Upper lobe of right lung (tissue), 1 donor: Measurements from ENCODE around the gene FAM236B. TPM values are rescaled to one million over a fixed set of nuclear protein-coding genes. Genes with fewer than 3 reads are reported as not detected.
"Not testable (repeated sequence)": the region's sequence is repeated elsewhere in the genome, so short reads cannot be mapped to it uniquely, and the experiment has no call there.

Experiments
- ATAC-seq: fragments of 200-7000 bp; cut with Tn5 transposase; one replicate; pipeline ENCODE4 v1.9.1; 2020; ENCODE audit warnings: mild to moderate bottlenecking, moderate library complexity
- DNase-seq: peaks from one replicate; pipeline ENCODE4 v3.0.0-alpha.2; 2020
- H3K27ac ChIP-seq: fragments of 200-600 bp; one replicate; pipeline ENCODE4 v1.8.0; 2022
- H3K27me3 ChIP-seq: fragments of 200-600 bp; one replicate; pipeline ENCODE4 v1.8.0; 2022; ENCODE audit warnings: mild to moderate bottlenecking
- H3K36me3 ChIP-seq: fragments of 200-600 bp; one replicate; pipeline ENCODE4 v1.8.0; 2022
- H3K4me1 ChIP-seq: fragments of 200-600 bp; one replicate; pipeline ENCODE4 v1.8.0; 2022
- H3K4me3 ChIP-seq: fragments of 200-600 bp; one replicate; pipeline ENCODE4 v1.8.0; 2022; ENCODE audit warnings: mild to moderate bottlenecking
- H3K9me3 ChIP-seq: fragments of 200-600 bp; one replicate; pipeline ENCODE4 v1.8.0; 2022
- intact Hi-C: fragments of 100-400 bp; cut with DNase I; formaldehyde crosslinking; loops from one replicate; pipeline ENCODE4 v1.11.0; 2022
- long read RNA-seq: library from polyadenylated mRNA; unstranded; transcript quantifications from one replicate; pipeline ENCODE4 v2.0.0, GENCODE V29; 2021
- total RNA-seq: library from RNA; stranded (reverse); fragmentation: NEBNext Ultra II Directional; extraction: Animal tissue kit (Norgen Biotek cat#: 25700); gene quantifications from one replicate; pipeline ENCODE4 v1.2.1, GENCODE V29; 2021
- donor health status: DM: no; HTN: yes; CAD: no; lungs with severe emphysema.

FAM236B gene
- total RNA-seq, result not detected
- long read RNA-seq, result 0 reads

DNA sequence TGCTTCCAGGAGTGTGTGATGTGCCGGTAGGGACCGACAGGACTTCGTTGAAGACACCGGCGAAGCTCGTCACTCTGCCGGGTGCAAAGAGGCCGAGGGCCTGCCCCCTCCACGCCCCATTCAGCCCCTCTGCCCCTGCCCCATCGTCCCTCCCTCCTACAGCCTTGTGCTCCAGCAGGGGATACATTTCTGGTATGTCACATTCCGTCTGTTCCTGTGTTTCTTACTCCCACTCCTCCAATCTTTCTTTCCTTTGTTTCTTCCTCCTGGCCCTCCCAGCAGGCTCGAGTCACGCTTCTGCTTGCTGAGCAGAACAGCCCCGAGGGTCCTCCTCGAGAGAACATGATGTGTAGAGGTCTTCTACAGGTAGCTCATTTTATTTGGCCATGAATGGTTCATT is at the start of gene FAM236B:
Gene FAM236B (minus strand): TSS at position 101 of the 400 bp plus-strand sequence. CDS start 100 bp downstream, at position 1.
- H3K27ac ChIP-seq, H3K9me3 ChIP-seq, H3K4me3 ChIP-seq, H3K4me1 ChIP-seq, DNase-seq, ATAC-seq, intact Hi-C loops, H3K27me3 ChIP-seq, H3K36me3 ChIP-seq: not testable (repeated sequence)

- DNase-seq, ATAC-seq, H3K9me3 ChIP-seq, H3K4me3 ChIP-seq, intact Hi-C loops, H3K36me3 ChIP-seq, H3K27ac ChIP-seq, H3K27me3 ChIP-seq, H3K4me1 ChIP-seq: not testable (repeated sequence)
Observed at GRCh38 chrX:72830701-72831100, 48.2 kb upstream of the FAM236B start.

DNA sequence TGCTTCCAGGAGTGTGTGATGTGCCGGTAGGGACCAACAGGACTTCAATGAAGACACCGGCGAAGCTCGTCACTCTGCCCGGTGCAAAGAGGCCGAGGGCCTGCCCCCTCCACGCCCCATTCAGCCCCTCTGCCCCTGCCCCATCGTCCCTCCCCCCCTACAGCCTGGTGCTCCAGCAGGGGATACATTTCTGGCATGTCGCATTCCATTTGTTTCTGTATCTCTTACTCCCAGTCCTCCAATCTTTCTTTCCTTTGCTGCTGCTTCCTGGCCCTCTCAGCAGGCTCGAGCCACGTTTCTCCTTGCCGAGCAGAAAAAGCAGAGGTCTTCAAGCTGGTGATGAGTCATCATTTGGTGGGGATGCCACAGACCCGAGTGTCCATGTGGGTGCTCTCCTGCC is 25.6 kb upstream of the FAM236B start, which contains the start of gene FAM236D:
Gene FAM236D (minus strand): TSS at position 101 of the 400 bp plus-strand sequence. CDS start 100 bp downstream, at position 1.
- ATAC-seq, H3K36me3 ChIP-seq, H3K9me3 ChIP-seq, intact Hi-C loops, H3K27ac ChIP-seq, H3K4me1 ChIP-seq, H3K27me3 ChIP-seq, DNase-seq, H3K4me3 ChIP-seq: not testable (repeated sequence)

DNA sequence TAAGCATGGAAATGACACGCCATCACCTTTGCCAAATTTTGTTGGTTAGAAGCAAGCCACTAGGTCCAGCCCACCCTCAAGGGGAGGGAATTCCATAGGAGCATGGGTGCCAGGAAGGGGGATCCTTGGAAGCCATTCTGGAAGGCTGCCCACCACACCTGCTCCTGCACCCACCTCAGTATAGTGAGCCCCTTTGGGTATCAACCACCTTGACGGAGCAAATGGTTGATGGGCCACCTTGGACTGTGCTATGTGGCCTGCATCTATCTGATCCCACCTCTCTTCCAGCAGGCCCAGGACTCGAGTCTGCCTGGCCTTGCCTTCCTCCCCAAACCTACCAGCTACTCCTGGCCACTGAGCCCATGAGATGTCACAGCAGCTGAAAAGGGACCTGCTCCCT is 7.9 kb upstream of the FAM236B start:
- H3K27ac ChIP-seq, H3K4me1 ChIP-seq, H3K36me3 ChIP-seq, H3K4me3 ChIP-seq, ATAC-seq, H3K27me3 ChIP-seq, DNase-seq, H3K9me3 ChIP-seq, intact Hi-C loops: not testable (repeated sequence)

- H3K27ac ChIP-seq, H3K9me3 ChIP-seq, H3K27me3 ChIP-seq, H3K36me3 ChIP-seq, H3K4me1 ChIP-seq, ATAC-seq, DNase-seq, intact Hi-C loops, H3K4me3 ChIP-seq: not testable (repeated sequence)
Observed at GRCh38 chrX:72788142-72788541, 5.7 kb upstream of the FAM236B start.

DNA sequence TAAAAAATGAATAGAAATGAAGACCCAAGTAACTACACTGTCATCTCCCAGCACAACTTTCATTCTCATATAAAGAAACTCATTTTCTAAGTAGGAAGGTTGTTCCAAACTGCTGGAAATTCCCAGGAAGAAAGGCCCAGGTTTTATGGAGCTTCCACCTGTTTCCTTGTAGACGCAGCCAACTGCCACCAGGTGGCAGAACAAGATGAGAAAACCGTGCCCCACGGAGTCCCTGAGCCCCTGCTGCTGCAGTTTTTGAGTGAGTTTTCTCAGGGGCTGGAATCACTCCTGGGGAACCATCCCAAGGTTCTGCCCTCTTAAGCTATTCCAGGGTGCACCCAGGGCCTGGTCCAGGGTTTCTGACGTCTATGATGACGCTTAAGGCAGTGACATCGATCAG is 1.5 kb upstream of the FAM236B start:
- H3K27ac ChIP-seq, H3K36me3 ChIP-seq, intact Hi-C loops, DNase-seq, H3K4me1 ChIP-seq, H3K9me3 ChIP-seq, H3K4me3 ChIP-seq, H3K27me3 ChIP-seq: not testable (repeated sequence)
- ATAC-seq, result peak; percentile 58

DNA sequence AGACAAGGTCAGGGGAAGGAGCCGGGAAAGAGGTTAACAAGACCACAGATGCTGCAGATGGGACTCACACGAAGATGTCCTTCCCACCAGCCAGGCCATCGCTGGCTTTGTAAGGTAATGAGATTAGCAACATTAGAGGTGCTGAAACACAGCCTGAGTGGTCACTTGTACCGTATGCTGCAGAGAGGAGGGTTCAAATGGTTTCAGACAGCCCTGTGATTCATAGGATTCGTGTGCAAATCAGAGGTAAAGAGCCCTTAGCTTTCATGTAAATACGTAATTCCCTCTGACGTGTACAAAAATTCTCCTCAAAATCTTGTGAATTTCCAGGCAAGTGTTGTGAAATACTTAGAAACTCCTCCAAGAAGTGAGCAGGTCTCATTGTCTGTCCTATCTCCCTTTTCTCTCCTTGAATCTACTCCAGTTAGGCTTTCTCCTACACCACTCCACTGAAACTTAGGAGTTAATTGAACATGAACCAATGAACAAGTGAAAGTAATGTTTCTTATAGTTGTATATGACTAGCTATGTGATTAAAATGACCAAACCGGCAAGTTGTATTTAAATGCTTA is 991 bp upstream of the FAM236B start:
- intact Hi-C loops, H3K36me3 ChIP-seq, H3K27me3 ChIP-seq, H3K4me3 ChIP-seq, DNase-seq, H3K9me3 ChIP-seq, H3K4me1 ChIP-seq, H3K27ac ChIP-seq: not testable (repeated sequence)
- peak; percentile 52 for ATAC-seq

GRCh38 chrX:72778146-72778545 is 4.3 kb downstream of the FAM236B start:
- H3K27me3 ChIP-seq, H3K27ac ChIP-seq, H3K4me1 ChIP-seq, DNase-seq, H3K36me3 ChIP-seq, H3K4me3 ChIP-seq, intact Hi-C loops, H3K9me3 ChIP-seq: not testable (repeated sequence)
- peak; percentile 30 for ATAC-seq

DNA sequence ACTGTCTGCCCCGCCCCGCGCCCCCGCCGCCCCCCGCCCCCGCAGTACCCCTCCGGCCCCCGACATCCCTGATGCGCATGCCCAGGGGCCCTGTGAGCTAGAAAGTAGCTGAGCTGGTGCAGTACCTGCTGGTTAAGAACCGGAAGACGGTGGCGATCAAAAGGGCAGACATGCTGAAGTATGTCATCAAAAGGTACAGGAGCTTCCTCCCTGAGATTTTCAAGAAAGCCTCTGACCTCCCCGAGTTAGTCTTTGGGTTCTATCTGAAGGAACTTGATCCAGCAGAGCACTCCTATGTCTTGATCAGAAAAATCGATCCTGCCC is 5.0 kb downstream of the FAM236B start:
- H3K4me1 ChIP-seq, intact Hi-C loops, H3K4me3 ChIP-seq, H3K9me3 ChIP-seq, H3K27me3 ChIP-seq, DNase-seq, H3K27ac ChIP-seq, H3K36me3 ChIP-seq: not testable (repeated sequence)
- peak; percentile 59 for ATAC-seq

- intact Hi-C loops, H3K9me3 ChIP-seq, DNase-seq, H3K27ac ChIP-seq, H3K4me3 ChIP-seq, H3K4me1 ChIP-seq, H3K36me3 ChIP-seq, H3K27me3 ChIP-seq: not testable (repeated sequence)
- peak; percentile 94 for ATAC-seq
Observed at GRCh38 chrX:72776653-72777466, 5.6 kb downstream of the FAM236B start, which contains the start of gene DMRTC1B. DMRTC1B (plus strand) TSS chrX:72776890; CDS start chrX:72845136, 68,246 bp downstream.

- H3K9me3 ChIP-seq, DNase-seq, intact Hi-C loops, H3K27me3 ChIP-seq, ATAC-seq, H3K27ac ChIP-seq, H3K4me1 ChIP-seq, H3K4me3 ChIP-seq, H3K36me3 ChIP-seq: not testable (repeated sequence)
Observed at GRCh38 chrX:72760454-72760853, 22.0 kb downstream of the FAM236B start.

DNA sequence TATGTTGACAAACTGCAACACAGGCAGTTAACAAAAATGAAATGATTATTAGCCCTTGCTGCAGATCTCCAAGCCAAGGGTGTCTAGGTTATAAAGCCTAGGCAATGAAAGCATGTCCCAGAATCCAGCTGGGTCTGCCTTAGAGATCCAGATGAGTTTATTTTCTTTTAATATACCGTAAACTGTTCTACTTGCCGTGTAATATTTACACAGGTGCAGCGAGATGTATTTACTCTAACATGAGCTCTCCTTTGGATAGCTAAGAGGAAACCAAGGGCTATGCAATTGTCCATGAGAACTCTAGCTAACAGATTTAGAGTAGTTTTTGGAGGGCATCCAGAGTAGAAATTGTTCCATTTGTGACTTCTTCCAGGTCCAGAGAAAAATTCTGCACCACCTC is 33.9 kb downstream of the FAM236B start:
- H3K27ac ChIP-seq, H3K4me1 ChIP-seq, ATAC-seq, DNase-seq, H3K4me3 ChIP-seq, H3K36me3 ChIP-seq, H3K27me3 ChIP-seq, intact Hi-C loops, H3K9me3 ChIP-seq: not testable (repeated sequence)

- H3K27me3 ChIP-seq, ATAC-seq, H3K9me3 ChIP-seq, H3K4me3 ChIP-seq, H3K36me3 ChIP-seq, H3K4me1 ChIP-seq, H3K27ac ChIP-seq, intact Hi-C loops, DNase-seq: not testable (repeated sequence)
Observed at GRCh38 chrX:72745546-72745945, 36.9 kb downstream of the FAM236B start.
